GM12878 (cell line): ENCODE results near the gene SLC12A3. TPM values are rescaled to one million over a fixed set of nuclear protein-coding genes. Genes with fewer than 3 reads are reported as not detected.
A peak's percentile ranks its signal among the peaks of the same experiment; 100 is the strongest.

ENCODE experiments used
- ATAC-seq: fragments of 200-7000 bp; cut with Tn5 transposase; 3 replicates; pipeline ENCODE4 v1.9.1; 2020; ENCODE audit warnings: mild to moderate bottlenecking, moderate library complexity
- BruUV-seq: library from RNA; stranded (reverse); fragments of 400-500 nt; replicated peaks from 2 replicates; lab custom pipeline; 2021; lab: Mats Ljungman, UMichigan
- CTCF ChIA-PET: fragments of 300-600 bp; sonication (Branson Sonifier 250); formaldehyde crosslinking; extraction: SDS; loops from one replicate; lab custom pipeline; 2021; ENCODE audit warnings: inconsistent platforms; lab: Yijun Ruan, JAX
- POLR2A ChIA-PET: fragments of 350-600 bp; formaldehyde crosslinking; extraction: SDS; loops from one replicate; lab custom pipeline; 2021; ENCODE audit warnings: inconsistent platforms; lab: Charles Lee
- RAD21 ChIA-PET: fragments of 300-600 bp; sonication (Branson Sonifier 250); formaldehyde crosslinking; loops from one replicate; lab custom pipeline; 2023; ENCODE audit warnings: antibody characterized with exemption; ENCODE audit not compliant: unreplicated experiment; lab: Charles Lee
- SMC1A ChIA-PET: fragments of 300-600 bp; sonication (Branson Sonifier 250); formaldehyde crosslinking; loops from one replicate; lab custom pipeline; 2023; ENCODE audit not compliant: unreplicated experiment, uncharacterized antibody; lab: Charles Lee
- DNase-seq: peaks from one replicate; pipeline ENCODE4 v3.0.0-alpha.2; 2011; ENCODE audit warnings: low read depth, low spot score
- FAIRE-seq: peaks from 3 replicates; lab custom pipeline; 2011; peaks lifted over from hg19 to GRCh38; lab: Jason Lieb, UNC
- H2AFZ ChIP-seq: 2 replicates; pipeline ENCODE4 v1.6.0; 2011; ENCODE audit warnings: low read depth, low read length, control low read depth; ENCODE audit not compliant: control insufficient read depth
- H3K27ac ChIP-seq: 2 replicates; pipeline ENCODE4 v1.5.1; 2011; ENCODE audit warnings: control low read depth; ENCODE audit not compliant: control insufficient read depth, insufficient read depth
- H3K27me3 ChIP-seq, 2 experiments: replicated peaks in 1 of 2; 2 replicates each; pipeline versions ENCODE4 v1.6.0 to v1.6.1; 2011; ENCODE audit warnings: low read length in 1 of 2; ENCODE audit not compliant: control insufficient read depth in 2 of 2, insufficient read depth in 2 of 2
- H3K36me3 ChIP-seq, 2 experiments: 2 replicates each; pipeline ENCODE4 v1.5.1; 2011; ENCODE audit warnings: low read length in 1 of 2; ENCODE audit not compliant: control insufficient read depth in 2 of 2, insufficient read depth in 2 of 2
- H3K4me1 ChIP-seq: 2 replicates; pipeline ENCODE4 v1.6.1; 2011; ENCODE audit warnings: mild to moderate bottlenecking, low read length, moderate library complexity, mixed read lengths; ENCODE audit not compliant: control insufficient read depth, insufficient read depth
- H3K4me2 ChIP-seq: 2 replicates; pipeline ENCODE4 v1.6.0; 2011; ENCODE audit warnings: control low read depth; ENCODE audit not compliant: control insufficient read depth, insufficient read depth
- H3K4me3 ChIP-seq: fragments of 200-600 bp; sonication (generic); 2 replicates; pipeline ENCODE4 v1.5.1; 2016
- H3K79me2 ChIP-seq: 2 replicates; pipeline ENCODE4 v1.6.0; 2011; ENCODE audit warnings: low read length; ENCODE audit not compliant: control insufficient read depth, insufficient read depth
- H3K9ac ChIP-seq: 2 replicates; pipeline ENCODE4 v1.8.0; 2011; ENCODE audit warnings: low read length, control low read depth, mixed read lengths; ENCODE audit not compliant: control insufficient read depth, insufficient read depth
- H3K9me3 ChIP-seq: replicated peaks from 3 replicates; pipeline ENCODE4 v1.5.1; 2011; ENCODE audit warnings: mild to moderate bottlenecking, low read length; ENCODE audit not compliant: control insufficient read depth, insufficient read depth
- H4K20me1 ChIP-seq: 2 replicates; pipeline ENCODE4 v1.6.0; 2011; ENCODE audit not compliant: control insufficient read depth, insufficient read depth
- BACH1 ChIP-seq: fragments of 450-650 bp; IDR thresholded peaks from 2 replicates; pipeline ENCODE4 v1.6.1; 2017; ENCODE audit warnings: mild to moderate bottlenecking, borderline replicate concordance
- RUNX3 ChIP-seq: IDR thresholded peaks from 2 replicates; pipeline ENCODE4 v1.6.1; 2012; ENCODE audit warnings: low read length, inconsistent platforms
- ZZZ3 ChIP-seq: IDR thresholded peaks from 2 replicates; pipeline ENCODE4 v1.6.1; 2011; ENCODE audit warnings: low read depth; ENCODE audit not compliant: control insufficient read depth, insufficient read length
- WGBS: methylation state at CpG from one replicate; pipeline ENCODE4 v1.1.6; 2016; ENCODE audit warnings: low lambda C conversion rate; ENCODE audit not compliant: insufficient replicate concordance, insufficient coverage; ENCODE audit errors: missing lambda C conversion rate; 5-methylcytosine and 5-hydroxymethylcytosine counted together
- in situ Hi-C: fragments of 300-500 bp; cut with MboI; formaldehyde crosslinking; loops from 9 replicates; pipeline ENCODE4 v1.14.3; 2018; ENCODE audit warnings: mixed read lengths
- intact Hi-C: fragments of 100-400 bp; cut with micrococcal nuclease; formaldehyde crosslinking; loops from one replicate; pipeline ENCODE4 v1.14.2; 2022; ENCODE audit not compliant: unreplicated experiment
- polyA plus RNA-seq, 11 experiments: library from polyadenylated mRNA; depleted of rRNA in 4 of 11; unstranded in 6 of 11; stranded (reverse) in 5 of 11; fragments of >200 nt; fragmentation: Nextera tagmentation in 4 of 11; fragmentation: Illumina TruSeq in 1 of 11; extraction: Ambion mirVana in 4 of 11; extraction: Trizol in 1 of 11; gene quantifications; 1 replicate in 1 of 11; 2 replicates in 10 of 11; pipeline versions ENCODE4 v1.2.1 to v1.2.3, GENCODE V29; 2011 to 2016; ENCODE audit warnings: inconsistent platforms in 2 of 11, missing spikeins in 2 of 11, low read depth in 1 of 11
- total RNA-seq, 4 experiments: library from RNA; depleted of rRNA in 3 of 4; stranded (reverse); fragments of >200 nt in 3 of 4; fragmentation: Illumina TruSeq in 1 of 4; extraction: Trizol in 1 of 4; gene quantifications; 2 replicates each; pipeline versions ENCODE4 v1.2.1 to v1.2.3, GENCODE V29; 2013 to 2021
- TF ChIP-seq, protein P1 (sequence below): fragments of 150-350 bp; IDR thresholded peaks from 2 replicates; pipeline ENCODE4 v1.6.1; 2014; ENCODE audit warnings: mild to moderate bottlenecking, low read depth, low read length
- TF ChIP-seq, protein P2 (sequence below): fragments of 450-650 bp; IDR thresholded peaks from 2 replicates; pipeline ENCODE4 v1.6.1; 2014; ENCODE audit warnings: mild to moderate bottlenecking

The SLC12A3 gene
- total and polyA plus RNA-seq, 10 of the 15 experiments (the other 5 are each of a cell fraction or from before 2014, with no cell fraction given) = 0.05 to 6.3 (median 3.1) TPM

DNA sequence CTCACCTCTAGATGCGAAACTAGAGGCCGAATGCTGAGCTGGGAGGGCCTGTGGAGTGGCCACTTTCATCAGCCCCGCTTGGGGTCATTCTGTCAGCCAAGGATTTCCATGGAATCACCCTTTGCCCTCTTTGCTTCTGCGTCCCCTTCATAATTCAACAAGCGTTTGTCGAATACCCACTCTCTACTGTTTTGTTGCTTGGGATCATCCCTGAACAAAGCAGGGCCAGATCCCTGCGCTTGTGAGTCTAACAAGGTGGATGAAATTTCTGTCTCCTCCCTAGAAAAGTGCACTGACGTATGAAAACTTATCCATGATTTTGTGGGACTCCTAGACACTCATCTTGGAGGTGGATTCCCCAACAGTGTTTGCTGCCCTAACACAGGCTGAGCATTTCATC is 3.3 kb upstream of the SLC12A3 start:
- RAD21 ChIA-PET = interaction anchor here (1.3 to 9.7 kb wide), 4 partner anchors 27 to 91 kb away, joined by 3 to 126 read pairs (median 4); no protein-coding TSS in a partner anchor
- TF ChIP-seq, protein P1, sequence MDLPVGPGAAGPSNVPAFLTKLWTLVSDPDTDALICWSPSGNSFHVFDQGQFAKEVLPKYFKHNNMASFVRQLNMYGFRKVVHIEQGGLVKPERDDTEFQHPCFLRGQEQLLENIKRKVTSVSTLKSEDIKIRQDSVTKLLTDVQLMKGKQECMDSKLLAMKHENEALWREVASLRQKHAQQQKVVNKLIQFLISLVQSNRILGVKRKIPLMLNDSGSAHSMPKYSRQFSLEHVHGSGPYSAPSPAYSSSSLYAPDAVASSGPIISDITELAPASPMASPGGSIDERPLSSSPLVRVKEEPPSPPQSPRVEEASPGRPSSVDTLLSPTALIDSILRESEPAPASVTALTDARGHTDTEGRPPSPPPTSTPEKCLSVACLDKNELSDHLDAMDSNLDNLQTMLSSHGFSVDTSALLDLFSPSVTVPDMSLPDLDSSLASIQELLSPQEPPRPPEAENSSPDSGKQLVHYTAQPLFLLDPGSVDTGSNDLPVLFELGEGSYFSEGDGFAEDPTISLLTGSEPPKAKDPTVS = no peak
- no peak for TF ChIP-seq ZZZ3
- TF ChIP-seq BACH1 = no peak
- TF ChIP-seq, all 136 proteins: peak for 0
- no peaks in the 10 kb centered on the region for H3K9me3 ChIP-seq
- ChIA-PET POLR2A (interaction anchor here (1.2 to 1.9 kb wide), 4 partner anchors 49 to 84 kb away, joined by 3 to 7 read pairs (median 4); partner anchors contain the start of gene HERPUD1), SMC1A (interaction anchor here (0.9 to 6.1 kb wide), 8 partner anchors 10 to 104 kb away, joined by 3 to 41 read pairs (median 4); no protein-coding TSS in a partner anchor), CTCF (interaction anchor here (0.8 to 11.7 kb wide), 8 partner anchors 8 to 262 kb away, joined by 3 to 247 read pairs (median 4); no protein-coding TSS in a partner anchor)
- WGBS = 88% methylated on average over 8 of the region's 8 CpGs
- H3K27ac ChIP-seq = no peak overlapping the region
- H3K36me3 ChIP-seq = no peaks in the 10 kb centered on the region
- DNase-seq (no peak), ATAC-seq (no peak), FAIRE-seq (no peak)
- H3K4me2 ChIP-seq = no peak overlapping the region
- H2AFZ ChIP-seq = no peak overlapping the region
- H3K4me1 ChIP-seq = peaks cover 33% of the 10 kb centered on the region
- in situ Hi-C loops = no loop called here
- H3K4me3 ChIP-seq = no peak overlapping the region
- H3K79me2 ChIP-seq = no peaks in the 10 kb centered on the region
- intact Hi-C loops = loop anchor here (2.0 to 5.0 kb wide), 2 partner anchors 49 to 186 kb away; no protein-coding TSS in a partner anchor
- H3K27me3 ChIP-seq = no peaks in the 10 kb centered on the region
- no peak overlapping the region for H3K9ac ChIP-seq
- H4K20me1 ChIP-seq = no peaks in the 10 kb centered on the region
- BruUV-seq = no TSS peak

DNA sequence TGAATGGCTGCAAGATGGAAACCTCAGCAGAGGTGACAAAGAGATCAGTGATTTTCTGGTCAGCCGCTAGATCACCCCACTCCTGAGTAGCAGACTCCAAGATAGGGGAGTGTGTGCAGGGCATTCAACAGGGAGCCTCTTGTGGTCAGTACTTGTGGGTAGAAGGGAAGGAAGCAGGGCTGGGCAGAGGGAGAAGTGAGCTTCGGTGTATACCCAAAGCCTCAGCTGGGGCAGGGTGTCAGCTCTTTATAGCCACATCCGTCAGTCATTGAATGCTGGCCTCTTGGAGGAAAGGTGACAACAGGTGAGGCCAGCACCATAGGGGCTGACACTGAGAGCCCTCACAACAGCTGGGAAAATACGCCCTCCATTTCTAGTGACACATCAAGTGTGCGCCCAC is 2.2 kb upstream of the SLC12A3 start:
- CTCF ChIA-PET = interaction anchor here (0.6 to 11.7 kb wide), 14 partner anchors 11 to 263 kb away, joined by 3 to 247 read pairs (median 3); partner anchors contain the start of gene CETP
- H3K27me3 ChIP-seq = no peaks in the 10 kb centered on the region
- FAIRE-seq = no peak
- peak; percentile 34; the same call in 1 of the 2 replicates for TF ChIP-seq RUNX3
- TF ChIP-seq, protein P2, sequence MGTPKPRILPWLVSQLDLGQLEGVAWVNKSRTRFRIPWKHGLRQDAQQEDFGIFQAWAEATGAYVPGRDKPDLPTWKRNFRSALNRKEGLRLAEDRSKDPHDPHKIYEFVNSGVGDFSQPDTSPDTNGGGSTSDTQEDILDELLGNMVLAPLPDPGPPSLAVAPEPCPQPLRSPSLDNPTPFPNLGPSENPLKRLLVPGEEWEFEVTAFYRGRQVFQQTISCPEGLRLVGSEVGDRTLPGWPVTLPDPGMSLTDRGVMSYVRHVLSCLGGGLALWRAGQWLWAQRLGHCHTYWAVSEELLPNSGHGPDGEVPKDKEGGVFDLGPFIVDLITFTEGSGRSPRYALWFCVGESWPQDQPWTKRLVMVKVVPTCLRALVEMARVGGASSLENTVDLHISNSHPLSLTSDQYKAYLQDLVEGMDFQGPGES = no peak
- H4K20me1 ChIP-seq = no peaks in the 10 kb centered on the region
- H3K4me2 ChIP-seq = no peak overlapping the region
- H3K27ac ChIP-seq = no peak overlapping the region
- H3K4me1 ChIP-seq = peaks cover 33% of the 10 kb centered on the region
- no peak overlapping the region for H3K9ac ChIP-seq
- DNase-seq = no peak
- no peak overlapping the region for H2AFZ ChIP-seq
- POLR2A ChIA-PET = interaction anchor here (0.6 to 1.4 kb wide), 3 partner anchors 48 to 170 kb away, joined by 5 to 7 read pairs (median 6); no protein-coding TSS in a partner anchor
- H3K79me2 ChIP-seq = no peaks in the 10 kb centered on the region
- no peaks in the 10 kb centered on the region for H3K9me3 ChIP-seq
- RAD21 ChIA-PET = interaction anchor here (0.7 to 9.7 kb wide), 6 partner anchors 26 to 161 kb away, joined by 3 to 126 read pairs (median 4); no protein-coding TSS in a partner anchor
- H3K4me3 ChIP-seq = no peak overlapping the region
- intact Hi-C loops = loop anchor here (5.0 kb wide), 1 partner anchor 185 kb away; no protein-coding TSS in a partner anchor
- 69% methylated on average over 5 of the region's 5 CpGs for whole genome bisulfite sequencing
- in situ Hi-C loops = no loop called here
- no peaks in the 10 kb centered on the region for H3K36me3 ChIP-seq
- SMC1A ChIA-PET = interaction anchor here (0.7 to 6.1 kb wide), 12 partner anchors 12 to 161 kb away, joined by 3 to 41 read pairs (median 3); no protein-coding TSS in a partner anchor
- peak; percentile 5 for ATAC-seq
- no TSS peak for BruUV-seq
